Chondrocyte (in vitro differentiated cells): Measurements from ENCODE around the gene PRR35. TPM values are rescaled to one million over a fixed set of nuclear protein-coding genes. Genes with fewer than 3 reads are reported as not detected.

Source experiments
- DNase-seq: peaks from one replicate; pipeline ENCODE4 v3.0.0; 2021; ENCODE audit warnings: mixed read lengths, low spot score
- H3K27ac Mint-ChIP-seq: one replicate; pipeline ENCODE4 v1.8.0; 2021; ENCODE audit warnings: mild to moderate bottlenecking, moderate library complexity, mixed read lengths; ENCODE audit not compliant: unreplicated experiment
- H3K27me3 Mint-ChIP-seq: 2 replicates; pipeline ENCODE4 v1.8.0; 2021; ENCODE audit warnings: low read depth, mixed read lengths
- H3K36me3 Mint-ChIP-seq: 2 replicates; pipeline ENCODE4 v1.8.0; 2021; ENCODE audit warnings: low read depth, mixed read lengths
- H3K4me1 Mint-ChIP-seq: 2 replicates; pipeline ENCODE4 v1.8.0; 2021; ENCODE audit warnings: low read depth, mild to moderate bottlenecking, mixed read lengths
- H3K4me3 Mint-ChIP-seq: one replicate; pipeline ENCODE4 v1.8.0; 2021; ENCODE audit warnings: mild to moderate bottlenecking, moderate library complexity, mixed read lengths; ENCODE audit not compliant: unreplicated experiment
- H3K9me3 Mint-ChIP-seq: 2 replicates; pipeline ENCODE4 v1.8.0; 2021; ENCODE audit warnings: low read depth, mixed read lengths
- CTCF ChIP-seq: fragments of 200-600 bp; sonication (generic); IDR thresholded peaks from 2 replicates; pipeline ENCODE4 v1.5.0; 2021; ENCODE audit warnings: antibody characterized with exemption, mild to moderate bottlenecking, moderate library complexity
- total RNA-seq: library from RNA; stranded (reverse); gene quantifications from 3 replicates; pipeline ENCODE4 v1.2.1, GENCODE V29; 2021

PRR35 gene
- total RNA-seq, 1 donor from 2014 or later = not detected

- TF ChIP-seq CTCF = no peak
Measured at GRCh38 chr16:525123-525519, 35.1 kb upstream of the PRR35 start.

DNA sequence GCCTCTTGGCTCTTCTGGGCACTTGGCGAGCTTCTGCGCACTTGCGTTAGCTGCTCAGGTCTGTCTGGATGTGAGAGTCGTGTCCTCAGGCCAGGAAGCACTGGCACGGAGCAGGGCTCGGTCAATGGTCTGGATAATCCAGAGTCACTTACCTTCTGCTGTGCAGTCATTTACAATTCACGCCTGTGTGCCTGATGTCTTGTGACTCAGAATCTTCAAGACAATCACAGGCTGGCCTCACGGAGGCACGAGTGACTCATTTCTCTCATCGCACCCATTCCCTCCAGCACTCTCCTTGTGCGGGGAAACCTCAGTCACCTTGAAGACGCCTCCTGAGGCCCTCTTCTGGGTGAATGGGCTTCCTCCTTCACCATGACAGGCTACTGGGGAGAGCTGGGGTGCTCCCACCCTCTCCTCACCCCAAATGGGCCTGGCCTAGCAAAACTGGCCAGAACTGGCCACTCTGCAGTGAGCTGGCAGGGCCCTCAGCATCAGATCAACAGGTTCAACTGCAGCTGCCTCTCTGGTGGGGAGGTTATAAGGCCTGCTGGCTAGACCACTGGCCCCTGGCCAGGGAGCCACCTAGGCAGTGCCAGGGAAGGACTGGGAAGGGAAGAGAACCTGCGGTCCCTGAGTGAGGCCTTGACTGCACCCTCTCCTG is 34.5 kb upstream of the PRR35 start:
- H3K36me3 Mint-ChIP-seq = peaks cover 2% of the 10 kb centered on the region
- peak overlapping the region; percentile 99 for H3K27ac Mint-ChIP-seq
- H3K4me1 Mint-ChIP-seq = peaks cover 45% of the 10 kb centered on the region
- H3K4me3 Mint-ChIP-seq = peak overlapping the region; percentile 89
- TF ChIP-seq CTCF = no peak
- H3K9me3 Mint-ChIP-seq = no peaks in the 10 kb centered on the region
- no peaks in the 10 kb centered on the region for H3K27me3 Mint-ChIP-seq
- no peak for DNase-seq

More at GRCh38 chr16:525123-525519, 35.1 kb upstream of the PRR35 start:
- Mint-ChIP-seq H3K9me3 (no peaks in the 10 kb centered on the region), H3K27ac (peak overlapping the region; percentile 99), H3K27me3 (no peaks in the 10 kb centered on the region), H3K36me3 (peaks cover 2% of the 10 kb centered on the region), H3K4me1 (peaks cover 41% of the 10 kb centered on the region), H3K4me3 (peak overlapping the region; percentile 89)
- DNase-seq = no peak

DNA sequence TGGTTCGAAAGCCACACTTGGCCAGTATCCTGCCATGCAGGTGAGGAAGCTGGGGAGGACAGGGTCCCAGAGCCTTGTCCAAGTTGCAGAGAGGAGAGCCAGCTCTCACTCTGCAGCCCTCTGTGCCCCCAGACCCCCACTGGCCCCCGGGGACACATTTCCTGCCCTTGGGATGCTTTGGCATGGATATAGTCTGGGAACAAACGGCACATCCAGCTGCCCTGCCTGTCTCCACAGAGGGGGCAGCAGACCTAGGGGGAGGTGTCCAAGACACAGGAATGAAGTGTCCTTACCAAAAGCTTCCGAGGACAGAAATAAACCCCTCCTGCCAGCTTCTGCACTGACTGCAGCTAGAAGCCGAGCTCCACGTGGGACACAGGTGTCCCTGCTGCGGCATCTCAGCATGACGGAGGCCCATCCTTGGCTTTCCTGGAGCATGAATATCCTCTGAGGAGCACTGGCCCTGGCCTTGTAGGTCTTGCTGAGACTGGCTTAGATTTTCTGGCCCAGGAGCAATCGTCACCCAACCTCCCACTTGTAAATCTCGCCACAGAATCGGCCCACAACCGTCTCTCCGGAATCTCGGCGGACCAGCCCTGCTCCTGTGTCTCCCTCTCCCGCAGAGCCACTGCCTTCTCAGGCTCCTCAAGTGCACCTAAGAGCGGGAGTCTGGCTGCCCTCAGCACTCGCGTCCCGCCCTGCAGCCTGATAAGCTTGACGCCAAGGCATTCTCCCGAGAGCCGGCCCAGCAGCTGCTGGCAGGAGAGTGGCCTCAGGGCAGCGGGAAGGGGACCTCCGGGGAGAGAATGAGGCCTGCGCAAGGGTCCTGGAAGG is 33.8 kb upstream of the PRR35 start:
- peaks cover 45% of the 10 kb centered on the region for H3K4me1 Mint-ChIP-seq
- H3K36me3 Mint-ChIP-seq = peaks cover 2% of the 10 kb centered on the region
- H3K27ac Mint-ChIP-seq = peak overlapping the region; percentile 99
- H3K4me3 Mint-ChIP-seq = peak overlapping the region; percentile 89
- no peak for TF ChIP-seq CTCF
- H3K27me3 Mint-ChIP-seq = no peaks in the 10 kb centered on the region
- H3K9me3 Mint-ChIP-seq = no peaks in the 10 kb centered on the region
- no peak for DNase-seq

GRCh38 chr16:527015-527903 is 32.9 kb upstream of the PRR35 start, which contains the start of gene CAPN15:
Gene CAPN15 (plus strand): TSS chr16:527712. CDS start chr16:546839, 19,127 bp downstream.
- H3K27ac Mint-ChIP-seq = peak within 1 kb of the TSS; percentile 99
- TF ChIP-seq CTCF = peak; percentile 64
- DNase-seq = no peak

More at GRCh38 chr16:527015-527903, 32.9 kb upstream of the PRR35 start, which contains the start of gene CAPN15:
- Mint-ChIP-seq H3K36me3 (peaks cover 2% of the 10 kb centered on the region), H3K27me3 (no peaks in the 10 kb centered on the region), H3K4me1 (peaks cover 45% of the 10 kb centered on the region), H3K9me3 (no peaks in the 10 kb centered on the region), H3K4me3 (peak within 1 kb of the TSS; percentile 89)
